ENCODE data around the gene ZHX3. TPM values are rescaled to one million over a fixed set of nuclear protein-coding genes. Genes with fewer than 3 reads are reported as not detected.

Gene ZHX3
- total and polyA plus RNA-seq, 10 of the 15 experiments (the other 5 are each of a cell fraction or from before 2014, with no cell fraction given), result 1.3 to 14.0 (median 5.0) TPM

DNA sequence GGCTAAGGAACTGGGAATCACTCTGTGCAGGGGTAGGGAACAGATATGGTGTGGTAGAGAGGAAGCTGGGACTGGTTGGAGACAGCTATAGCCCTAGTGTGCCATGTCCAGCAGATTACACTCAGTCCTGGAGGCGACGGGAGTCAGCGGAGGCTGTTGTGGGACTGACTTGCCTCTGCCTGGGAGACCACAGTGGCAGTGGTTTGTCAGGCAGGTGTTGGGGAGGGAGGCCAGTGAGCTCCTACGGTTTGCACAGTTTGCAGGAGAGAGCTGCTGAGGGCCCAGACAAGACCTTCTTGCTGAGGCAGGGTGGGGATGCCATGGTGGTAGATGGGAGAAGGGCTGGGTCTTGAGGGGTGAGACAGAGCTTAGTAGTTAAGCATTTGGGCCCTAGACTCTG, 175.3 kb downstream of the ZHX3 start:
- H3K79me2 ChIP-seq (ENCODE audit: control insufficient read depth, insufficient read depth, low read length), result peaks cover 98% of the 10 kb centered on the region
- WGBS (ENCODE audit: insufficient coverage, insufficient replicate concordance, low lambda C conversion rate, missing lambda C conversion rate), result 97% methylated on average over 4 of the region's 4 CpGs
- no peaks in the 10 kb centered on the region for H3K9me3 ChIP-seq (replicated peaks; ENCODE audit: control insufficient read depth, insufficient read depth, low read length)
- ATAC-seq (no peak), FAIRE-seq (no peak), DNase-seq (ENCODE audit: low read depth, low spot score) (no peak)
- intact Hi-C loops (cut with micrococcal nuclease; ENCODE audit: unreplicated experiment) (no loop called here), in situ Hi-C loops (cut with MboI) (no loop called here)
- ChIA-PET CTCF (interaction anchor here (0.5 to 10.1 kb wide), 7 partner anchors 9 to 174 kb away, joined by 3 to 75 read pairs (median 15); no protein-coding TSS in a partner anchor), RAD21 (ENCODE audit: unreplicated experiment) (interaction anchor here (0.5 to 4.0 kb wide), 5 partner anchors 8 to 576 kb away, joined by 3 to 42 read pairs (median 8); no protein-coding TSS in a partner anchor), SMC1A (ENCODE audit: uncharacterized antibody, unreplicated experiment) (interaction anchor here (0.7 to 5.9 kb wide), 9 partner anchors 8 to 164 kb away, joined by 3 to 71 read pairs (median 7); no protein-coding TSS in a partner anchor), POLR2A (interaction anchor here (0.7 to 11.3 kb wide), 6 partner anchors 8 to 551 kb away, joined by 3 to 84 read pairs (median 7); no protein-coding TSS in a partner anchor)
- H4K20me1 ChIP-seq (ENCODE audit: control insufficient read depth, insufficient read depth), result peaks cover 9% of the 10 kb centered on the region
- BruUV-seq (replicated peaks), result no TSS peak
- peaks cover 2 to 3% of the 10 kb centered on the region in 2 experiments; a peak in 3 of 4 replicates for H3K36me3 ChIP-seq (ENCODE audit: control insufficient read depth in 2 of 2, insufficient read depth in 2 of 2, low read length in 1 of 2)
- no peak overlapping the region for H3K27ac ChIP-seq (ENCODE audit: control insufficient read depth, insufficient read depth)
- H3K4me1 ChIP-seq (ENCODE audit: control insufficient read depth, insufficient read depth, low read length), result peaks cover 50% of the 10 kb centered on the region
- no peak overlapping the region; the same call in none of the 2 replicates for H3K9ac ChIP-seq (ENCODE audit: control insufficient read depth, insufficient read depth, low read length)
- H3K4me3 ChIP-seq, result 0 out of 2 replicates have a peak overlapping the region, but pooled peaks have one; percentile 19
- TF ChIP-seq RAD51 (IDR thresholded peaks at IDR 0.05) (no peak), NRF1 (conservative IDR thresholded peaks at IDR 0.05; ENCODE audit: low read depth, low read length) (no peak), HDGF (IDR thresholded peaks at IDR 0.05) (no peak), DPF2 (IDR thresholded peaks at IDR 0.05) (no peak), HDAC2 (IDR thresholded peaks at IDR 0.05) (no peak), IRF4 (IDR thresholded peaks at IDR 0.05; ENCODE audit: low read depth, low read length) (no peak), BMI1 (IDR thresholded peaks at IDR 0.05; ENCODE audit: borderline replicate concordance) (no peak), BHLHE40 (IDR thresholded peaks at IDR 0.05; ENCODE audit: borderline replicate concordance in 1 of 2, low read depth in 2 of 2, low read length in 1 of 2) (no peak), YBX1 (IDR thresholded peaks at IDR 0.05) (no peak), RELA (IDR thresholded peaks at IDR 0.05; ENCODE audit: borderline replicate concordance, partially characterized antibody) (no peak)
- H3K4me2 ChIP-seq (ENCODE audit: control insufficient read depth, insufficient read depth), result peak overlapping the region; percentile 75
- H3K27me3 ChIP-seq (replicated peaks in 1 of 2; ENCODE audit: control insufficient read depth in 2 of 2, insufficient read depth in 2 of 2, low read length in 1 of 2), result no peaks in the 10 kb centered on the region
- no peak overlapping the region for H2AFZ ChIP-seq (ENCODE audit: control insufficient read depth, low read depth, low read length)
